Stimulated activated naive CD8-positive, alpha-beta T cell treated with anti-CD3 and anti-CD28 coated beads, Interleukin-15, Interleukin-2, amounts not matched to agents 100 ng/mL and 50 ng/mL, for 24 hours (primary cell): ENCODE data around the gene DCC.

Experiments
- H3K27ac Mint-ChIP-seq: one replicate; pipeline ENCODE4 v1.8.0; 2021; ENCODE audit warnings: mild to moderate bottlenecking, mixed read lengths
- H3K27me3 Mint-ChIP-seq: one replicate; pipeline ENCODE4 v1.8.0; 2021; ENCODE audit warnings: mixed read lengths
- H3K36me3 Mint-ChIP-seq: one replicate; pipeline ENCODE4 v1.8.0; 2021; ENCODE audit warnings: low read depth, mixed read lengths
- H3K4me1 Mint-ChIP-seq: one replicate; pipeline ENCODE4 v1.8.0; 2021; ENCODE audit warnings: low read depth, mixed read lengths
- H3K4me3 Mint-ChIP-seq: one replicate; pipeline ENCODE4 v1.8.0; 2021; ENCODE audit warnings: mild to moderate bottlenecking, mixed read lengths
- H3K9me3 Mint-ChIP-seq: one replicate; pipeline ENCODE4 v1.8.0; 2021; ENCODE audit warnings: mixed read lengths

The DCC gene

GRCh38 chr18:52979892-52980291, 639.9 kb downstream of the DCC start:
- H3K36me3 Mint-ChIP-seq, result no peaks in the 10 kb centered on the region
- H3K27me3 Mint-ChIP-seq, result no peaks in the 10 kb centered on the region
- no peaks in the 10 kb centered on the region for H3K9me3 Mint-ChIP-seq
- no peak overlapping the region for H3K4me3 Mint-ChIP-seq
- no peaks in the 10 kb centered on the region for H3K4me1 Mint-ChIP-seq
- H3K27ac Mint-ChIP-seq, result no peak overlapping the region

GRCh38 chr18:52991246-52991645, 651.2 kb downstream of the DCC start:
- H3K36me3 Mint-ChIP-seq, result no peaks in the 10 kb centered on the region
- no peak overlapping the region for H3K27ac Mint-ChIP-seq
- H3K9me3 Mint-ChIP-seq, result peaks cover 7% of the 10 kb centered on the region
- H3K27me3 Mint-ChIP-seq, result no peaks in the 10 kb centered on the region
- no peak overlapping the region for H3K4me3 Mint-ChIP-seq
- H3K4me1 Mint-ChIP-seq, result no peaks in the 10 kb centered on the region

GRCh38 chr18:52992041-52992440, 652.0 kb downstream of the DCC start:
- H3K27ac Mint-ChIP-seq, result no peak overlapping the region
- no peaks in the 10 kb centered on the region for H3K27me3 Mint-ChIP-seq
- H3K36me3 Mint-ChIP-seq, result no peaks in the 10 kb centered on the region
- no peak overlapping the region for H3K4me3 Mint-ChIP-seq
- no peaks in the 10 kb centered on the region for H3K4me1 Mint-ChIP-seq
- H3K9me3 Mint-ChIP-seq, result peaks cover 9% of the 10 kb centered on the region

GRCh38 chr18:52995875-52996274, 655.9 kb downstream of the DCC start:
- Mint-ChIP-seq H3K27ac (no peak overlapping the region), H3K9me3 (peaks cover 3% of the 10 kb centered on the region), H3K27me3 (no peaks in the 10 kb centered on the region), H3K4me3 (no peak overlapping the region), H3K4me1 (no peaks in the 10 kb centered on the region), H3K36me3 (no peaks in the 10 kb centered on the region)

- Mint-ChIP-seq H3K27me3 (no peaks in the 10 kb centered on the region), H3K27ac (no peak overlapping the region), H3K4me3 (no peak overlapping the region), H3K36me3 (no peaks in the 10 kb centered on the region), H3K9me3 (peaks cover 5% of the 10 kb centered on the region), H3K4me1 (no peaks in the 10 kb centered on the region)
These were observed 659.6 kb downstream of the DCC start for GRCh38 chr18:52999633-53000032.

GRCh38 chr18:53004798-53005197, 664.8 kb downstream of the DCC start:
- no peaks in the 10 kb centered on the region for H3K36me3 Mint-ChIP-seq
- no peak overlapping the region for H3K27ac Mint-ChIP-seq
- H3K9me3 Mint-ChIP-seq, result peaks cover 7% of the 10 kb centered on the region

GRCh38 chr18:53018791-53019190, 678.8 kb downstream of the DCC start:
- Mint-ChIP-seq H3K4me3 (no peak overlapping the region), H3K27me3 (no peaks in the 10 kb centered on the region), H3K9me3 (no peaks in the 10 kb centered on the region), H3K4me1 (no peaks in the 10 kb centered on the region), H3K36me3 (no peaks in the 10 kb centered on the region), H3K27ac (no peak overlapping the region)

More at GRCh38 chr18:53004798-53005197, 664.8 kb downstream of the DCC start:
- Mint-ChIP-seq H3K4me1 (no peaks in the 10 kb centered on the region), H3K4me3 (no peak overlapping the region), H3K27me3 (no peaks in the 10 kb centered on the region)

- peaks cover 4% of the 10 kb centered on the region for H3K9me3 Mint-ChIP-seq
- H3K27ac Mint-ChIP-seq, result no peak overlapping the region
- H3K4me3 Mint-ChIP-seq, result no peak overlapping the region
- H3K4me1 Mint-ChIP-seq, result no peaks in the 10 kb centered on the region
- H3K27me3 Mint-ChIP-seq, result no peaks in the 10 kb centered on the region
- H3K36me3 Mint-ChIP-seq, result no peaks in the 10 kb centered on the region
These were observed 685.2 kb downstream of the DCC start for GRCh38 chr18:53025247-53025646.

GRCh38 chr18:53028565-53028964, 688.6 kb downstream of the DCC start:
- H3K27ac Mint-ChIP-seq, result no peak overlapping the region
- H3K4me3 Mint-ChIP-seq, result no peak overlapping the region
- peaks cover 4% of the 10 kb centered on the region for H3K9me3 Mint-ChIP-seq
- no peaks in the 10 kb centered on the region for H3K4me1 Mint-ChIP-seq
- H3K36me3 Mint-ChIP-seq, result no peaks in the 10 kb centered on the region
- no peaks in the 10 kb centered on the region for H3K27me3 Mint-ChIP-seq

GRCh38 chr18:53033128-53033527, 693.1 kb downstream of the DCC start:
- Mint-ChIP-seq H3K9me3 (no peaks in the 10 kb centered on the region), H3K27me3 (no peaks in the 10 kb centered on the region), H3K36me3 (no peaks in the 10 kb centered on the region), H3K4me1 (no peaks in the 10 kb centered on the region), H3K4me3 (no peak overlapping the region), H3K27ac (no peak overlapping the region)

GRCh38 chr18:53038608-53039007, 698.6 kb downstream of the DCC start:
- Mint-ChIP-seq H3K4me3 (no peak overlapping the region), H3K36me3 (no peaks in the 10 kb centered on the region), H3K9me3 (peaks cover 1% of the 10 kb centered on the region), H3K4me1 (no peaks in the 10 kb centered on the region), H3K27ac (no peak overlapping the region), H3K27me3 (no peaks in the 10 kb centered on the region)

GRCh38 chr18:53040286-53040685, 700.3 kb downstream of the DCC start:
- no peaks in the 10 kb centered on the region for H3K4me1 Mint-ChIP-seq
- peaks cover 5% of the 10 kb centered on the region for H3K9me3 Mint-ChIP-seq
- no peak overlapping the region for H3K4me3 Mint-ChIP-seq
- no peaks in the 10 kb centered on the region for H3K27me3 Mint-ChIP-seq
- H3K27ac Mint-ChIP-seq, result no peak overlapping the region
- no peaks in the 10 kb centered on the region for H3K36me3 Mint-ChIP-seq

GRCh38 chr18:53056064-53056463, 716.1 kb downstream of the DCC start:
- no peak overlapping the region for H3K27ac Mint-ChIP-seq
- no peaks in the 10 kb centered on the region for H3K4me1 Mint-ChIP-seq
- H3K36me3 Mint-ChIP-seq, result no peaks in the 10 kb centered on the region
- peaks cover under 1% of the 10 kb centered on the region for H3K9me3 Mint-ChIP-seq
- H3K27me3 Mint-ChIP-seq, result no peaks in the 10 kb centered on the region
- no peak overlapping the region for H3K4me3 Mint-ChIP-seq

- H3K9me3 Mint-ChIP-seq, result no peaks in the 10 kb centered on the region
- no peak overlapping the region for H3K4me3 Mint-ChIP-seq
- no peaks in the 10 kb centered on the region for H3K4me1 Mint-ChIP-seq
- H3K36me3 Mint-ChIP-seq, result no peaks in the 10 kb centered on the region
- H3K27ac Mint-ChIP-seq, result no peak overlapping the region
- no peaks in the 10 kb centered on the region for H3K27me3 Mint-ChIP-seq
These were observed 730.8 kb downstream of the DCC start for GRCh38 chr18:53070788-53071187.

- Mint-ChIP-seq H3K4me3 (no peak overlapping the region), H3K9me3 (no peaks in the 10 kb centered on the region), H3K27ac (no peak overlapping the region), H3K4me1 (no peaks in the 10 kb centered on the region), H3K36me3 (no peaks in the 10 kb centered on the region), H3K27me3 (no peaks in the 10 kb centered on the region)
These were observed 740.7 kb downstream of the DCC start for GRCh38 chr18:53080687-53081086.

- Mint-ChIP-seq H3K36me3 (no peaks in the 10 kb centered on the region), H3K4me1 (no peaks in the 10 kb centered on the region), H3K27me3 (no peaks in the 10 kb centered on the region), H3K4me3 (no peak overlapping the region), H3K9me3 (peaks cover 4% of the 10 kb centered on the region), H3K27ac (no peak overlapping the region)
These were observed 753.6 kb downstream of the DCC start for GRCh38 chr18:53093636-53094035.
